Umbilical cord (tissue), 2 donors: ENCODE results near the gene DYDC2. TPM values are rescaled to one million over a fixed set of nuclear protein-coding genes. Genes with fewer than 3 reads are reported as not detected.
A peak's percentile ranks its signal among the peaks of the same experiment; 100 is the strongest.
"Not testable (repeated sequence)": the region's sequence is repeated elsewhere in the genome, so short reads cannot be mapped to it uniquely, and the experiment has no call there.

ENCODE experiments used
- DNase-seq: peaks from one replicate; pipeline ENCODE4 v3.0.0-alpha.2; 2015; ENCODE audit warnings: low spot score
- total RNA-seq: library from RNA; depleted of rRNA; stranded (reverse); fragments of >200 nt; gene quantifications from one replicate; pipeline ENCODE4 v1.2.3, GENCODE V29; 2014; ENCODE audit warnings: low replicate concordance; ENCODE audit not compliant: insufficient read depth

DYDC2 gene, protein sequence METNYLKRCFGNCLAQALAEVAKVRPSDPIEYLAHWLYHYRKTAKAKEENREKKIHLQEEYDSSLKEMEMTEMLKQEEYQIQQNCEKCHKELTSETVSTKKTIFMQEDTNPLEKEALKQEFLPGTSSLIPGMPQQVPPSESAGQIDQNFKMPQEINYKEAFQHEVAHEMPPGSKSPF
- 1.4 TPM for total RNA-seq

DNA sequence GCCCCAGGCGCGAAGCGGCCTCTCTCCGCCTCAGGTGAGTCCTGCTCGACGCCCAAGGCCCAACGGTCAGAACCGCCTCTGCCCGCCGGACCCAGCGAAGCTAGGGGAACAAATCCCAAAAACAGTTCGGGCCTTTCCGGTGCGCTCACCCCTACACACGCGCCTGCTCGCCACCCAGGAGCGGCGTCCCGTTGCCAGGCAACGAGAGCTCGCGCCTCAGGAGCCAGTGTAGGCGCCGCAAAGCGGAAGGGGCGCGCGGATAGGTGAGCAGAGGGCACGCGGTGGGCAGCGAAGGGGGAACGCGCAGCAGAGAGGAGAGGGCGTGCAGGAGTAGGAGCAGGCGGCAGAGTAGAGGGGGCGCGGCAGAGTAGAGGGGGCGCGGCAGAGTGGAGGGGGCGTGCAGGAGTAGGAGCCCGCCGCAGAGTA is at the start of gene DYDC2, which contains the start of gene DYDC1:
Gene DYDC2, plus strand, starts transcription at position 219 of the 426 bp plus-strand sequence. CDS start 5,663 bp downstream, outside the sequence.
Gene DYDC1, minus strand, starts transcription at position 193 of the 426 bp plus-strand sequence. CDS start 4,154 bp downstream, outside the sequence.
- peak; percentile 47 for DNase-seq

DNA sequence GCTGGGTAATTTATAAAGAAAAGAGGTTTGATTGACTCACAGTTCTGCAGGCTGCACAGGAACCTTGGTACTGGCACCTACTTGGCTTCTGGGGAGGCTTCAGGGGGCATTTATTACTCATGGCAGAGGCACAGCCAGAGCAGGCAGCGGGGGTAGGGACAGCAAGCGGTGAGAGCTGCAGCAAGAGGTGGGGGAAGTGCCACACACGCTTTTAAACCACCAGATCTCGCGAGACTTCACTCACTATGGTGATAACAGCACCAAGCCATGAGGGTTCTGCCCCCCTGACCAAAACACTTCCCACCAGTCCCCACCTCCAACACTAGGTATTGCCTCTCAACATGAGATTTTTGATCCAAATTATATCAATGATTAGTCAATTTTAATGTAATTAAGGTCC is 43.1 kb upstream of the DYDC2 start:
- DNase-seq = no peak

DNA sequence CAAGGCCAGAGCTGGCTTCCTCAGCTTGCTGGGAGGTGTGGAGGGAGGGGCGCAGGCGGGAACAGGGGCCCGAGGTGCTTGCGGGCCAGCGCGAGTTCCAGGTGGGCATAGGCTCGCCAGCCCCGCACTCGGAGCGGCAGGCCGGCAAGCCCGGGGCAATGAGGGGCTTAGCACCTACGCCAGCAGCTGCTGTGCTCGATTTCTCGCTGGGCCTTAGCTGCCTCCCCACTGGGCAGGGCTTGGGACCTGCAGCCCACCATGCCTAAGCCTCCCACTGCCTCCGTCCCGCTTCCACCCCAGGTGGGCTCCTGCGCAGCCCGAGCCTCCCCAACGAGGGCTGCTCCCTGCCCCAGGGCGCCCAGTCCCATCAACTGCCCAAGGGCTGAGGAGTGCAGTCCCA is 41.2 kb upstream of the DYDC2 start:
- no peak for DNase-seq

DNA sequence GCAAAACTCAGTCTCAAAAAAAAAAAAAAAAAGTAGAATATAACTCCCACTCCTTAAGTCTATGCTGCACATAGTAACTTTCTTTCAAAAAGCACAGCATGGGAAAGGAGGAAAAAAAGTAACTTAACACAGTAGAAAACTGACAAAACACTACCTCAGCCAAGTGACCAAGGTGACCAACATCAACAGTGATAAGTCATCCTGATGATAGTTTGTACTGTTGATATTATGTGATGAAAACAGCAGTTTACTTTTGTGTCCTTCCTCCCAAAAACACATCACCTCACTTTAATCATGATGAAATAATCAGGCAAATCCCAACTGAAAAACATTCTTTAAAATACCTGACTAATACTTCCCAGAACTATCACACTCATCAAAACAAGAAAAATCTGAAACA is 37.8 kb upstream of the DYDC2 start:
- no peak for DNase-seq

DNA sequence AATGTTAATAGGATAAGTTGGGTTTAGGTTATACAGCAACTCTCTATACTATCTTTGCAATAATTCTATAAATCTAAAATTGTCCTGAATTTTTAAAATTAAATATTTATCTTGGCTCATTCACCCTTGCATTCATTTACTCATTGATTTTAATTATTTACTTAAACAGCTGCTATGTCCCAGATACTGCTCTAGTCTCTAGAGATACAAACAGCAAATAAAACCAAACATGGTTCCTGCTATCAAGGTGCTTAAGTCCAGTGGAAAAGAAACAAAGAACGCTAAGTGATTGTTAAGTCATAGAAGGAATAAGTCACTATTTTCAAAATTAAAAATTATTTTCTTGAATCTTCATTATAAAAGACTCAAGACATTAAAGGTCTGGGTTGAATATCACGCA is 37.3 kb upstream of the DYDC2 start:
- no peak for DNase-seq

DNA sequence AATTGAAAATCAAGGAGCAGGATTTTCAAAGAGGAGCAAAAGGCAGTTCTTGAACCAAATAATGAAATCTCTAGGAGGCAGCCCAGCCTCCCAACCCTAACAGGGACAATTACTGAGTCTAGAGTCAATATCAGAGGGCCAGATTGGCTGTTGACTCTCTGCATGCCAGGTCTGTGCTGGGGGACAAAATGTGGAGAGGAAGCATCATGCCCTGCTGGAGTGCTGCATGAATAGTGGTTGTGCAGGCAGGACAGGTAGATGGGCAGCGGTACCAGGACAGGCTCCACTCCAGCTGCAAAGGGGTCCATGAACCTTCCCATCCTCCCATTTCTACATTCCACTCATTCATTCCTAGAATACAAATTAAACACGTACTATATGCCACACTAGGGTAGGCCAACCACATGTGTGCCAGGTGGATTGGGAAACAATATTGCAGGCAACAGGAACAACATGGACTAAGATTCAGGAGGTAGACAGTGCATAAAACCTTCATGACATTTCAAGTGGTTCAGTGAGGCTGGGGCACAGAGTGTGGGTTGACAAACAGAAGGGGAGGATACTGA is 36.8 kb upstream of the DYDC2 start:
- no peak for DNase-seq

DNA sequence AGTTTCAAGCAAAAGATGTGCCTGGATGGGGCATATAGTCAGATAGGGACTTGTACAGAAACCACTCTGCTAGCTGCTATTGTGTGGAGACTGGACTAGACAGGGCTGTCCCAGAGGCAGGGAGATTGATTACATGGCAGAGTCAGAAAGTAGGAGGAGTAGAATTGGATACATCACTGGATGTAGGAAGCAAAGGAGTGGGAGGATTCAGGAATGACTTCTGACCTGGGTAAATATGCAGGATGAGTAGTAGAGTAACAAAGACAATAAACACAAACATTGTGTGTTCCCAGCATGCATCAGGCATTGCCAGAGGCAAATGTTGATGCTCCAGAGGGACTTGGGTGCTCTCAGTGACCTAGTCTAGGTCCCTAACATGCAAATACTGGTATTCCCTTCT is 36.2 kb upstream of the DYDC2 start:
- no peak for DNase-seq

DNA sequence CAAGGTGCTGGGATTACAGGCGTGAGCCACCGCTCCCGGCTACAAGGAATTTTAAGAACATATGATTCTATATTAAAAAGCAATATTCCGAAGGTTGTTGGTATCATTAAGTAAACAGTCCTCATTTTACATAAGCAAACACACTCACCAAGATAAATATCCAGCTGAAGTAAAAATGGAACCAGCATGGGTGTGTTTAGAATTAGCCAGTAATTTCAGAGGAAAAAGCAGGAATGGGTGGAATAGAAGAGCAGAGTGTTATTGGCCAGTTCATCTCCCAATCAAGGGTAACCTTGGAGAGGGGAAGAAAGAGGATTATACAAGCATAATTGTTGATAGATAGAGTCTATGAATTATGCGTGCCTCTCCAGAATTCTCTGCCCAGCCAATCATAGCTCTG is 35.4 kb upstream of the DYDC2 start:
- DNase-seq = no peak

DNA sequence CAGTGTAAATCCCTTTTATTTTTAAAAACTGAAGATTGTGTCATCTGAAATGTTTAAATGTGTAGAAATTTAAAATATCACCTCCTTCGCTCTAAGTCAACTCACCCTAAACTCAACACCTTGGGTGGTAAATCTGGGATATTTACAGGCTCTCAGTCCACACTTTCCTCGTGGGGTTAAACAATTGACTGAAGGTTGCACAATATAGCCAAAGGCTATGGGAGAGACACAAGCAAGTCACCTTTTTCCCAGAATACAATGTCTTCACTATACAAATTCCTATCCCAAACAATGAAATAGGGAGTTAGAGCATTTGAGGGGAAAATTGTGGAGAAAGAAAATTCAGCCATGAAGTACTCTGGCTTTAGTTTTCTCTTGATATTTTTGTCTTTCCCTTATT is 34.4 kb upstream of the DYDC2 start:
- no peak for DNase-seq

DNA sequence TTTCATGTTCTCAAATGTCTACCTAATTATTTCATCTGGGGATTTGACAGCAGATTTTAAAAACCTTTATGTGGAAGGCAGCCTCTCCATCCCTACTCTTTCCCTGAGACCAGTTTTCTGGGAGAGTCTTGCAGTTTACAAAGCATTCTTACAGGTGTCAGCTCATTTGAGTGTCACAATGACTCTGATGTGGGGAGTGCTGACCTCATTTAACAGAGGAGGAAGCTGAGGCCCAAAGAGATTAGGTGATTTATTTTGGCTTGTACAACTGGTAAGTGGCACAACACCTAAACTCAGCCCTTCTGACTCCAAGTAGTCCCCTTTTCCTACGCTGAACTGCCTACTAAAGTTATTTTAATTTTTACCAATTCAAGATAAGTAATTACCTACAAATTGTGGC is 33.9 kb upstream of the DYDC2 start:
- DNase-seq = no peak

DNA sequence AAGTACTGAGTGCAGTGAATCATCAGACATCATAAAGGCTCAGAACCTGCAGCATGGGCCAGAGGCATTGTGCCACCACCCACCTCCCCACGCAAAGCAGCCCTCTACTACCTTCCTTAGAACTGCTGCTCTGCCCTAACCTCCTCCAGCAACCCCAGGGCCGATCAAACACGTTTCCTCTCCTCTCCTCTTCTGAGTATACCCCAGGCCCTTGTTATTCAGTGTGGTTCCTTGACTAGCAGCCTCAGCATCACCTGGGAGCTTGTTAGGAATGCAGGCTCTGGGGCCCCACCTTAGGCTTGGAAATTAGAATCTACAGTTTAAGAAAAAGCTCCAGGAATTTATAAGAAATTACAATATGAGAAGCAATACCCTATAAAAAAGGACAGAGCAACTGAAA is 33.3 kb upstream of the DYDC2 start:
- no peak for DNase-seq

DNA sequence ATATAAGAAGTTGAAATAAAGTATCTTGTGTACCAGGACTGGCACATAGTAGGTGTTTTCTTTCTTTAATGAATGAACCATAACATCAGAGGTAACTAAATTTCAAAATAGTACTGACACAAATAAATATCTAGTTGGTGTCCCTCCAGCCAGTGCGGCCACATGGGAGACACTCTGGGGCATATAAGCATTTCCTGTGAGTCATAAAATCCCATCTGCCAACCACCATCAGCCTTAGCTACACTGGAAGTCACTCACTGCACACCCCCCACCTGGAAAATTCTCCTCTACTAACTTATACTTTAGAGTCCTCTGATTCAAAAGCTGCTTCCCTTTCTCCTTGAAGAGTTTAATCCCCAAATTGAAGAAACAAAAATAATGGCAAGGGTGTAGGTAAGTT is 32.5 kb upstream of the DYDC2 start:
- no peak for DNase-seq

DNA sequence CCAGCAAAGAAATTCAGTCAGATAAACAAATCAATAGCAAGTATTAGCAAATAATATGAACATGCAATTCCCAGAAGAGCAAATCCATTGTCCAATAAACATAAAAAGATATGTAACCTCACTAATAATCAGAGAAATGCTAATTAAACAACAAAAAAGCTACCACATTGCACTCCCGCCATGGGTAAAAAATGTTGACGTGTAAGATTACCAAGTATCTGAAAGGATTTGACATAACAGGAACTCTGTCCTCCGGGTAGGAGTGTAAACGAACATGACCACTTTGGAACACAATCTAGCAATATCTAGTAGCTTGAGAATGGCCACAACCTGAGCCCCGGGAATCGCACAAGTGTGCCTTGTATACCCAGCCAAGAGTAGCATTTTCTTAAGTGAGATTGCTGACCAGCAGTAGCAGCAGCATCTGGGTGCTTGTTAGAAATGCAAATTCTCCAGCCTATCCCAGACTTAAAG is 31.7 kb upstream of the DYDC2 start:
- no peak for DNase-seq

DNA sequence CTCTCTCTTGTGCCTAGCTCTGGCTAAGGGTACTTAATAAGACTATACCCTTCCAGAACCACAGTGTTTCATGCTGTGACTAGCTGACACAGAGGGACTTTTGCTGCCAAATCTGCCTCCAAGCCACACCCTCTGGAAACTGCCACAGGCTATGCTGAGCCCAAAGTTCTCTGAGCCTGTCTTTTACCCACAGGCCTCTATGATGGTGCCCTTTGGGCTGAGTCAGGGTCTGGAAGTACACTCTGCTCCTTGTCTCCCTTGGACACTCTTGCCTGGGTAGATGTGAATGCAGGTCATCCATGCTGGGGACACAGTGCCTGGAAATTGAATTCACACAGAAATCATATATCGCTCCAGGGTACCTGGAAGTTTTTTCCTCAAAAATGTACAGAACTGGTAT is 22.6 kb upstream of the DYDC2 start:
- DNase-seq = no peak

DNA sequence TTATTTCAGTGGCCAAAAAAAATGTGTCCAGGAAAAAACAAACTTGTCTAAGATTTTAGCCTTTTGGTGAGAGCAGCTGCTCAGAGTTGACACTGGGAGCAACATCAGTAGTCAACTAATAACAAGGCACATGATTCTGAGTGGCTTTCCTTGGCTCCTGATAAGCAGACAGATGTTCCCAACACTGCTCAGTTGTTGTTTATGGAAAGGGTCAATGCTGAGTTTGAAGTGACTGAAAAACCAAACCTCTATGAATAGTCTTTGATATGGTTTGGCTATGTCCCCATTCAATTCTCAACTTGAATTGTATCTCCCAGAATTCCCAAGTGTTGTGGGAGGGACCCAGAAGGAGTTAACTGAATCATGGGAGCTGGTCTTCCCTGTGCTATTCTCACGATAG is 12.3 kb upstream of the DYDC2 start:
- no peak for DNase-seq

DNA sequence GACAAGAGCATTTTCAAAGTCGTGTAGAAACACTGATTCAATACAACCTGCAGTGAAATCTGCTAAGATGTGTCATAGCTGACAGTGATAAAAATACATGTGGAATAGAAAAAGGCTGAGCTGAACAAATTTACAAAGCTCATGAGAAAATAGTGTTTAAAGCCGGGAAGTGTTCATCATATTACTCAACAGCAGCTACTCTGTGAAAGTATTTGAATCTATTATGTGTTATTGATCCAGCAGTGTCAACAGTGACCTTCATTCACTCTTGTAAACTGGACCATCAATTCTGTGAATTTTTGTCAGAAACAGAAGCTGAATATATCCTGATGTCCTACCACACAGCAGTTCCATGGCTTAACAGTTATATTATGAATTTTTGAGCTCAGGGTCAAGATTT is 11.7 kb upstream of the DYDC2 start:
- DNase-seq = no peak

DNA sequence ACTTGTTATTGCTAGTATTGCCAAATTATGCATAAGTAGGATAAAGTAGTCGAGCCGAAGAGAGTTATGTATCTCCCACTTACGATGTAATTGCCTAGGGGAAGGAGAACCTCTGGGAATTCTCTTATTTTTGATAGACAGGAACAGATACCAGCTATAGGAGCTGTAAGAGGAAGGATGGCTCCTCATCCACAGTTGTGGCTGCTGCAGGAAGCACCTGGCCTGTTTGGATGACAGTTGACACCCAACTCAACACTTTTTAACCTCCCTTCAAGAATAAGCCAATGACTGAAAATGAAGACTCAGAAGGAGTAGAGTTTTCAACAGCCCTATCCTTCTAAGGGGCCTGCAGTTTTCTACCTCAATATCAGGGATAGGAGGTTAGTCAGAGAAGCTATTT is 6.3 kb upstream of the DYDC2 start:
- DNase-seq = no peak

DNA sequence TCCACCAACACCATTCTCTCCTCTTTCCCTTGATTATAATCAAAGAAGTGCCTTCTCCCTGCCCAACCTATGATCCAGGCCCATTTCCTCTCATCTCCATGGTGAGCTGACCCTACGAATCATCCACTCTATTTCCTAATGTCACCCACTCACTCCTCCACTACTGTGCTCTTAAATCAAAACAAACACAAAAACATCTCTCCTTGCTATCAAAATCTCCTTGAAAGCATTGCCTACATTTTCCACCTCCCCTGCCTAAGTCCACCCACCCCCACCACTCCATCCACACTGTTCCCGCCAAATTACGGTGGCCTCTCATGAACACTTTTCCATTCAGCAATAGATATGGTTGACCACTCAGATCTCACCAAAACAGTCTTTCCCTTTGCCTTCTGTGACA is 5.4 kb upstream of the DYDC2 start:
- DNase-seq = no peak

DNA sequence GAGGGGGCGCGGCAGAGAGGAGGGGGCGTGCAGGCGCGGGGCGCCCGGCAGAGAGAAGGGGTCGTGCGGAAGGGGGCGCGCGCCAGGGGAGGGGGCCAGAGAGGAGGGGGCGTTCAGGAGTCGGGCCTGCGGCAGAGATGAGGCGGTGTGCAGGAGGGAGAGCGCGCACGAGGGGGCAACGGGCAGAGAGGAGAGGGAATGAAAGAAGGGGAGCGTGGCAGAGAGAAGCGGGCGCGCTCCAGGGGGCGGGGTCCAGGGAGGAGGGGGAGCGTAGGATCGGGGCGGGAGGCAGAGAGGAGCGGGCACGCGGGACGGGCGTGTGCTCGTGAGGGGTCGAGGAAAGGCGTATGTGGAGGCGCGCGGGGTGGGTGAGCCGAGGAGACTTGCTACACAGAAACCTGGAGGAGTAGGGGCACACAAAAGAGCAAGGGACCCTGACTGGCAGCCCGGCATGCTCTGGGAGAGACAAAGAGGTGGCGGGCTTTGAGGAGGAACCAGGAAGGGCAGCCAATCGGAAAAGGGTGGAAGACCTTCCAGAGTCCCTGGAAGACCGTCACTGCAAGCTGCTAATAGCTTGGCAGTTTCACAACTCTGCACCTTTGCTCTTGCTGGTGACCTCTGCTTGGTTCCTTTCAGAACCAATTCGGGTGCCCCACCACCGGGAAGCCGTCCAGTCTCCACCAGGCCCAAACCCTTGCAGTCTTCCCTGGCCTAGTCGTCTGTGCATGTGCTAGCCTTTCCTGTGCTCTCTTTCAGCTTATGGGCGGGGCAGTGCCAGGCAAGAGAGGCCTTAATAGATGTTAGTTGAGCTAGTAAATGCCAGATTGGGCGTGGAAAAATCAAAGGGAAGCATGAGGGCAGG is 639 bp downstream of the DYDC2 start:
- no peak for DNase-seq

DNA sequence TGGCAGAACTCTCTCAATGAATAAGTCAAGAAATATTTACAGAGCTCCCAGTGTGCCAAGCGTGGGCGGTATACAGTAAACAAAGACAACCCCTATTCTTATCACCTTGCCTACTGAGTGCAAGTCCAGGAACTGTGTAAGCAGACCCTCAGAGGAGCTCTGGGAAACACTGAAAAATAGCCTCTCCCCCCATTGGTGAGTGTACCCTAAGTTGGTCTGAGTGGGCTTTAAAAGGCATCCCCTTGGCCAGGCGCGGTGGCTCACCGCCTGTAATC is 1.2 kb downstream of the DYDC2 start:
- DNase-seq = no peak

DNA sequence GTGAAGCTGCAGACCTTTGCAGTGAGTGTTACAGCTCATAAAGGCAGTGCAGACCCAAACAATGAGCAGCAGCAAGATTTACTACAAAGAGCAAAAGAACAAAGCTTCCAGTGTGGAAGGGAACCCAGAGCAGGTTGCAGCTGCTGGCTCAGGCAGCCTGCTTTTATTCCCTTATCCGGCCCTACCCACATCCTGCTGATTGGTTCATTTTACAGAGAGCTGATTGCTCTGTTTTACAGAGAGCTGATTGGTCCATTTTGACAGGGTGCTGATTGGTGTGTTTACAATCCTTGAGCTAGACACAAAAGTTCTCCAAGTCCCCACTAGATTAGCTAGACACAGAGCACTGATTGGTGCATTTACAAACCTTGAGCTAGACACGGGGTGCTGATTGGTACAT is 2.3 kb downstream of the DYDC2 start:
- DNase-seq = not testable (repeated sequence)

DNA sequence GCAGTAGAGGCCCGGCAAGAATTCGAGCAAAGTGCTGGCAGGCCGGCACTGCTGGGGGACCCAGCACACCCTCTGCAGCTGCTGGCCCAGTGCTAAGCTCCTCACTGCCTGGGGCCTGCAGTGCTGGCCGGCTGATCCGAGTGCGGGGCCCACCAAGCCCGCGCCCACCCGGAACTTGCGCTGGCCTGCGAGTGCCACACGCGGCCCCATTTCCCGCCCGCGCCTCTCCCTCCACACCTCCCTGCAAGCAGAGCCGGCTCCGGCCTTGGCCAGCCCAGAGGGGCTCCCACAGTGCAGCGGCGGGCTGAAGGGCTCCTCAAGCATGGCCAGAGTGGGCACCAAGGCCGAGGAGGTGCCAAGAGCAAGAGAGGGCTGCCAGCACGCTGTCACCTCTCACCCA is 3.1 kb downstream of the DYDC2 start:
- DNase-seq = no peak

DNA sequence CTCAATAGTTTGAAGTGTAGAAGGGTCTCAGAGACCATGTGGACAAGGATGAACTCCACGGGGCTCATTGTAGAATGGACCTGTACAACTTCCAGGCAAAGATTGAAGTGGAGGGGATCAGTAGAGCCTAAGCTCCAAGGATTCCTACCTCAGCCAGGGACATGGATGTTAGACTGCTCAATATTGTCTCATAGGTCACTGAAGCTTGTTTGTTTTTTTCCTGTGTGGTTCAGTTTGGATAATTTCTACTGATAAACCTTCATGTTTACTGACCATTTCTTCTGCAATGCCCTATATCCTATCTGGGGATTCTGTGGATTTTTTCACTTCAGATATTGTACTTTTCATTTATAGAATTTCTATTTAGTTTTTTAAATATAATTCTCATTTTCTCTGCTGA is 8.9 kb downstream of the DYDC2 start:
- no peak for DNase-seq
